Mesothelial cell of epicardium (in vitro differentiated cells): ENCODE measurements around the gene SCYGR4. TPM values are rescaled to one million over a fixed set of nuclear protein-coding genes. Genes with fewer than 3 reads are reported as not detected.

Experiments
- DNase-seq, 2 experiments: peaks; one replicate each; pipeline ENCODE4 v3.0.0; 2021; ENCODE audit warnings: low spot score in 2 of 2; ENCODE audit not compliant: unreplicated experiment in 2 of 2
- H3K27ac Mint-ChIP-seq: 2 replicates; pipeline ENCODE4 v1.8.0; 2021; ENCODE audit warnings: mixed read lengths
- H3K27me3 Mint-ChIP-seq: 2 replicates; pipeline ENCODE4 v1.8.0; 2021; ENCODE audit warnings: low read depth, mixed read lengths
- H3K36me3 Mint-ChIP-seq: 2 replicates; pipeline ENCODE4 v1.8.0; 2021; ENCODE audit warnings: mixed read lengths
- H3K4me1 Mint-ChIP-seq: 2 replicates; pipeline ENCODE4 v1.8.0; 2021; ENCODE audit warnings: mixed read lengths
- H3K4me3 Mint-ChIP-seq: 2 replicates; pipeline ENCODE4 v1.8.0; 2021; ENCODE audit warnings: mild to moderate bottlenecking, moderate library complexity, mixed read lengths
- H3K9me3 Mint-ChIP-seq: 2 replicates; pipeline ENCODE4 v1.8.0; 2021; ENCODE audit warnings: mixed read lengths
- CTCF ChIP-seq: fragments of 200-600 bp; sonication (generic); IDR thresholded peaks from one replicate; pipeline ENCODE4 v1.5.0; 2021; ENCODE audit warnings: antibody characterized with exemption; ENCODE audit not compliant: unreplicated experiment
- total RNA-seq: library from RNA; stranded (reverse); gene quantifications from 3 replicates; pipeline ENCODE4 v1.2.1, GENCODE V29; 2021

SCYGR4 gene
- total RNA-seq, 1 donor from 2014 or later: not detected

GRCh38 chr2:227642656-227643055 is 25.4 kb downstream of the SCYGR4 start:
- H3K36me3 Mint-ChIP-seq: no peaks in the 10 kb centered on the region
- no peaks in the 10 kb centered on the region for H3K27me3 Mint-ChIP-seq
- no peak for DNase-seq
- H3K4me3 Mint-ChIP-seq: peak overlapping the region; percentile 11
- no peaks in the 10 kb centered on the region for H3K9me3 Mint-ChIP-seq
- H3K27ac Mint-ChIP-seq: peak overlapping the region; percentile 62
- no peak for TF ChIP-seq CTCF
- peaks cover 19% of the 10 kb centered on the region for H3K4me1 Mint-ChIP-seq

GRCh38 chr2:227643990-227644551 is 26.8 kb downstream of the SCYGR4 start:
- H3K9me3 Mint-ChIP-seq: no peaks in the 10 kb centered on the region
- no peak overlapping the region for H3K27ac Mint-ChIP-seq
- DNase-seq: no peak
- H3K27me3 Mint-ChIP-seq: no peaks in the 10 kb centered on the region
- TF ChIP-seq CTCF: no peak
- peaks cover 24% of the 10 kb centered on the region for H3K4me1 Mint-ChIP-seq
- no peaks in the 10 kb centered on the region for H3K36me3 Mint-ChIP-seq
- no peak overlapping the region for H3K4me3 Mint-ChIP-seq

GRCh38 chr2:227653419-227653818 is 36.1 kb downstream of the SCYGR4 start:
- TF ChIP-seq CTCF: no peak
- Mint-ChIP-seq H3K36me3 (no peaks in the 10 kb centered on the region), H3K4me3 (no peak overlapping the region), H3K9me3 (no peaks in the 10 kb centered on the region), H3K27ac (no peak overlapping the region), H3K4me1 (peaks cover 15% of the 10 kb centered on the region), H3K27me3 (no peaks in the 10 kb centered on the region)
- no peak for DNase-seq

- peaks cover 11% of the 10 kb centered on the region for H3K4me1 Mint-ChIP-seq
- H3K27ac Mint-ChIP-seq: no peak overlapping the region
- H3K36me3 Mint-ChIP-seq: no peaks in the 10 kb centered on the region
- H3K4me3 Mint-ChIP-seq: no peak overlapping the region
- H3K9me3 Mint-ChIP-seq: no peaks in the 10 kb centered on the region
- DNase-seq: no peak
- no peak for TF ChIP-seq CTCF
- H3K27me3 Mint-ChIP-seq: no peaks in the 10 kb centered on the region
Measured at GRCh38 chr2:227654426-227654825, 37.1 kb downstream of the SCYGR4 start.

- Mint-ChIP-seq H3K27me3 (no peaks in the 10 kb centered on the region), H3K36me3 (no peaks in the 10 kb centered on the region), H3K27ac (no peak overlapping the region), H3K4me1 (peaks cover 11% of the 10 kb centered on the region), H3K9me3 (no peaks in the 10 kb centered on the region), H3K4me3 (no peak overlapping the region)
- DNase-seq: no peak
- no peak for TF ChIP-seq CTCF
Measured at GRCh38 chr2:227655454-227655853, 38.2 kb downstream of the SCYGR4 start.
